Gastroesophageal sphincter (tissue), 3 donors: Measurements from ENCODE around the gene L3HYPDH.

ENCODE experiments used
- EP300 ChIP-seq: sonication (generic); formaldehyde crosslinking; IDR thresholded peaks from one replicate; pipeline ENCODE4 v1.6.1; 2017; ENCODE audit warnings: antibody characterized with exemption, mild to moderate bottlenecking
- POLR2A ChIP-seq, 2 donors: fragments of 450-650 bp; IDR thresholded peaks; one replicate each; pipeline ENCODE4 v1.6.1; 2017; ENCODE audit warnings: antibody characterized with exemption in 2 of 2, mild to moderate bottlenecking in 2 of 2, moderate library complexity in 1 of 2
- POLR2AphosphoS5 ChIP-seq: sonication (generic); formaldehyde crosslinking; IDR thresholded peaks from one replicate; pipeline ENCODE4 v1.6.1; 2017; ENCODE audit warnings: antibody characterized with exemption
- TF ChIP-seq, protein P1 (sequence below), 4 experiments: fragments of 200-600 bp in 2 of 4; fragments of 450-650 bp in 2 of 4; sonication (generic) in 1 of 4; IDR thresholded peaks; one replicate each; pipeline ENCODE4 v1.5.1; 2017 to 2019; ENCODE audit warnings: antibody characterized with exemption in 4 of 4, mild to moderate bottlenecking in 2 of 4, moderate library complexity in 2 of 4

DNA sequence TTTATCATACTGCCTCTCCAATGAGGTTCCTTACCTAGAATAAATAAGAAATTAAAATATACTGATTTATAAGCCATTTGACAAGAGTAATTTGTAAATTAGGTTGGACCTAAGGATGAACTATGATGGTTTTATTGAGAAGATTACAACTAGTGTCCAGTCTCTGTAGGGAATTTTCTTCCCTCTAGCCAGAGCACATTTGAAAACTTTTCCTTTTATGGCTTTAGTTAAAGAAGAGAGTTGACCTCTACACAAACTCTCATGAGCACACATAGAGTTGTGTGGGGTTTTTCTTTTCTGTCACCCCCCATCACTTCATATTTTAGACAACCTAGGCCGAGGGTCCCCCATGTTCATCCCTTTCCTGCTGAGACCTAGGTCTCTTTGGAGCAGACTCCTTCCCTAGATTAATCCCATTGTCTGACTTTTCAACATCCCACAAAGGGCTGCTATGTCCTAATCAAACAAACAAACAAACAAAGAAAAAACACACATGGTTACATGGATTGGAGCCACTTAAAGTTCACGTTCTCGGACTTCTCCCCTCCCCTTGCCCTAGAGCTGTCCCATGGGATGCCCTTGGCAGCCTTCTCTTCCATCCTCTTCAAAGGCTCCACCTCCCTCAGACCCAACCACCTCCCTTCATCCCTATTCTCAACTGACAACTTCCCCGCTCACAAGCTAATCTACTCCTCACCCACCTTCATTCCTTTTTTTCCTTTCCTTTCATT is 59.7 kb downstream of the L3HYPDH start:
- TF ChIP-seq, protein P1, sequence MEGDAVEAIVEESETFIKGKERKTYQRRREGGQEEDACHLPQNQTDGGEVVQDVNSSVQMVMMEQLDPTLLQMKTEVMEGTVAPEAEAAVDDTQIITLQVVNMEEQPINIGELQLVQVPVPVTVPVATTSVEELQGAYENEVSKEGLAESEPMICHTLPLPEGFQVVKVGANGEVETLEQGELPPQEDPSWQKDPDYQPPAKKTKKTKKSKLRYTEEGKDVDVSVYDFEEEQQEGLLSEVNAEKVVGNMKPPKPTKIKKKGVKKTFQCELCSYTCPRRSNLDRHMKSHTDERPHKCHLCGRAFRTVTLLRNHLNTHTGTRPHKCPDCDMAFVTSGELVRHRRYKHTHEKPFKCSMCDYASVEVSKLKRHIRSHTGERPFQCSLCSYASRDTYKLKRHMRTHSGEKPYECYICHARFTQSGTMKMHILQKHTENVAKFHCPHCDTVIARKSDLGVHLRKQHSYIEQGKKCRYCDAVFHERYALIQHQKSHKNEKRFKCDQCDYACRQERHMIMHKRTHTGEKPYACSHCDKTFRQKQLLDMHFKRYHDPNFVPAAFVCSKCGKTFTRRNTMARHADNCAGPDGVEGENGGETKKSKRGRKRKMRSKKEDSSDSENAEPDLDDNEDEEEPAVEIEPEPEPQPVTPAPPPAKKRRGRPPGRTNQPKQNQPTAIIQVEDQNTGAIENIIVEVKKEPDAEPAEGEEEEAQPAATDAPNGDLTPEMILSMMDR (IDR thresholded peaks at IDR 0.05) = no peak
- TF ChIP-seq POLR2AphosphoS5 = no peak
- TF ChIP-seq POLR2A (IDR thresholded peaks at IDR 0.05) = no peak
- TF ChIP-seq EP300 = no peak
